ENCODE data around the gene IRF8. TPM values are rescaled to one million over a fixed set of nuclear protein-coding genes. Genes with fewer than 3 reads are reported as not detected.

The IRF8 gene
- total and polyA plus RNA-seq, 2 of the 13 experiments (the other 11 are each of a cell fraction or from before 2014, with no cell fraction given): not detected

DNA sequence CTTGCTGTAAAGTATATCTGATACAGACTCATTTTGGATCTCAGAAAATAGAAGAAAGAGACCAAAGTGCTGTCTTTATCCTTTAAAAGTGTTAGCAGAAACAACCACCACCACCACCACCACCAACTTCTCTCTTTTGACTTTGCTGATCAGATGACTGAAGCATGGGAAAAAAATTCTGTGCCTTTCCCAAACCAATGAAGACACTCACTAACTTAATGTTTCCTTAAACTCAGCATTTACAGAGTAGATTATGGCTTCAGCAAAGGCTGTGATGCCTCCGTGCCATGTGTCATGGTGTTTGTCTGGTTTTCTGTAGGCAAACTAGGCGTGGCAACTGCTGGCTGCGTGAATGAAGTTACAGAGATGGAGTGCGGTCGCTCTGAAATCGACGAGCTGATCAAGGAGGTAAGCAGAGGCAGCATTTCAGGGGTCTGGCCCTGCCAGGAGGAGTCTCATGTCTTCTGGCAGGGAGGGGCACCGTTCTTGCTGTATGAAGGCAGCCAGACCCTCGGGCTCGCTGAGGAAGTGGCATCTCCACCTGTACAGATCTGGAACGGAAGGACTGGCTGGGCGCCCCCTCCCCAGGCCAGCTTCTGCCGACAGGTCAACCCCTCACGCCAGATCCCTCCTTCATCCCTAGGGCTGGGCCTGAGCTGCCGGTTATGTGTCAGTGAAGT is 12.4 kb downstream of the IRF8 start (continued):
- TF ChIP-seq, protein P1, sequence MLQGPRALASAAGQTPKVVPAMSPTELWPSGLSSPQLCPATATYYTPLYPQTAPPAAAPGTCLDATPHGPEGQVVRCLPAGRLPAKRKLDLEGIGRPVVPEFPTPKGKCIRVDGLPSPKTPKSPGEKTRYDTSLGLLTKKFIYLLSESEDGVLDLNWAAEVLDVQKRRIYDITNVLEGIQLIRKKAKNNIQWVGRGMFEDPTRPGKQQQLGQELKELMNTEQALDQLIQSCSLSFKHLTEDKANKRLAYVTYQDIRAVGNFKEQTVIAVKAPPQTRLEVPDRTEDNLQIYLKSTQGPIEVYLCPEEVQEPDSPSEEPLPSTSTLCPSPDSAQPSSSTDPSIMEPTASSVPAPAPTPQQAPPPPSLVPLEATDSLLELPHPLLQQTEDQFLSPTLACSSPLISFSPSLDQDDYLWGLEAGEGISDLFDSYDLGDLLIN (CRISPR knock-in tag; IDR thresholded peaks at IDR 0.05; ENCODE audit: borderline replicate concordance): no peak
- TF ChIP-seq, protein P2, sequence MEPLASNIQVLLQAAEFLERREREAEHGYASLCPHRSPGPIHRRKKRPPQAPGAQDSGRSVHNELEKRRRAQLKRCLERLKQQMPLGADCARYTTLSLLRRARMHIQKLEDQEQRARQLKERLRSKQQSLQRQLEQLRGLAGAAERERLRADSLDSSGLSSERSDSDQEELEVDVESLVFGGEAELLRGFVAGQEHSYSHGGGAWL (CRISPR knock-in tag; IDR thresholded peaks at IDR 0.05): no peak
- TF ChIP-seq SMARCE1 (IDR thresholded peaks at IDR 0.05; ENCODE audit: borderline replicate concordance) (no peak), PAWR (CRISPR knock-in tag; IDR thresholded peaks at IDR 0.05; ENCODE audit: borderline replicate concordance) (no peak)

DNA sequence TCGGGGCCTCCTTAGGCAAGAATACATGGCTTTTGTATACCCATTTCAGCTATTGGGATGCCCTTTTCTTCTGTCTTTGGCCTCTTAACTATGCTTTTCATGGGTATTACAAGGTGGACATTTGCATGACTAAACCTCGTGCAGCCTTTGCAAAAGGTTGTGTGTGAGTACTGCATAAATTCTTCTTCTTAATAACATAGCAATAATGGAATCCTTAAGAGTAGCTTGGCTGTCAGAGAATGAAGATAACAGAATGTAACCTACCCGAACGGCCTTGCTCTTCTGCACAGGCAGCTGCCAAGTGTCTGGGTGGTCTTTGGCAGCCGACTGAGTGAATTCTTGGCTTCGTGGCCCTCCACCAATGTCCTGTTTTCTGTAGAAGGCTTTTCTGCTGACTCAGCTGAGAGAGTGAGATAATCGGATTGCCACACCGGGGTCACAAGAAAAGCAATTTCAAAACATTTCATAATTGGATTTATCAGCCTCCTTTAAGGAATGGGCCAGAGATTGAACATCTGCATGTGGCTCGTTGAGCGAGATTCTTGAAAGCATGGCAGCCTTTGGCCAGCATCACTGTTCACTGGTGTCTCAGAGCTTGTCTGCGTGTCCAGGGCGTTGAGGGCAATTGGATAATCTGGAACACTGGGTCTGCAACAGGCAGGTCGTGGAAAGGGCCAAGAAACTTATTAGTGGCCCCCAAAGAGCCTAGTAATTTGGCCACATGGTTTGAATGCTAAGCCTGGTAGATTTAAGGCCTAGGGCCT is 13.4 kb downstream of the IRF8 start:
- H3K4me1 ChIP-seq (ENCODE audit: insufficient read depth, low read length): peaks cover 15% of the 10 kb centered on the region
- peaks cover 0 to 35% of the 10 kb centered on the region in 2 experiments; a peak in 4 of 5 replicates for H3K27me3 ChIP-seq (ENCODE audit: control insufficient read depth in 1 of 2, insufficient read depth in 2 of 2, low read length in 2 of 2)
- POLR2A ChIA-PET: no interaction called here
- H3K4me3 ChIP-seq (replicated peaks in 1 of 3; ENCODE audit: insufficient read depth in 1 of 3, low read depth in 2 of 3, low read length in 3 of 3): no peak overlapping the region
- no peak for DNase-seq (ENCODE audit: low spot score)
- no peak overlapping the region for H3K9ac ChIP-seq (ENCODE audit: insufficient read depth, low read depth, low read length)
- intact Hi-C loops (cut with micrococcal nuclease; ENCODE audit: unreplicated experiment): no loop called here
- BruUV-seq (replicated peaks): no TSS peak
- 34% methylated on average over 13 of the region's 13 CpGs for WGBS (ENCODE audit: low lambda C conversion rate)
- H3K27ac ChIP-seq (ENCODE audit: extremely low read length, insufficient read depth, low read length): no peak overlapping the region
- no peak for FAIRE-seq
- H2AFZ ChIP-seq (ENCODE audit: low read length): no peak overlapping the region
- no peaks in the 10 kb centered on the region for H3K79me2 ChIP-seq (ENCODE audit: insufficient read depth, low read length)
- TF ChIP-seq MAFF (IDR thresholded peaks at IDR 0.05; ENCODE audit: low read depth, low read length): peak; percentile 97
- TF ChIP-seq MAFK (conservative IDR thresholded peaks at IDR 0.05 in 1 of 2, IDR thresholded peaks at IDR 0.05 in 1 of 2; ENCODE audit: low read length in 2 of 2): peak; percentile 97 to 98
- TF ChIP-seq ZNF747 (CRISPR knock-in tag; IDR thresholded peaks at IDR 0.05; ENCODE audit: borderline replicate concordance): no peak
- no peak for TF ChIP-seq FOSL1 (CRISPR knock-in tag; IDR thresholded peaks at IDR 0.05; ENCODE audit: borderline replicate concordance)
- TF ChIP-seq RARA (CRISPR knock-in tag; IDR thresholded peaks at IDR 0.05): no peak
- TF ChIP-seq, protein P3, sequence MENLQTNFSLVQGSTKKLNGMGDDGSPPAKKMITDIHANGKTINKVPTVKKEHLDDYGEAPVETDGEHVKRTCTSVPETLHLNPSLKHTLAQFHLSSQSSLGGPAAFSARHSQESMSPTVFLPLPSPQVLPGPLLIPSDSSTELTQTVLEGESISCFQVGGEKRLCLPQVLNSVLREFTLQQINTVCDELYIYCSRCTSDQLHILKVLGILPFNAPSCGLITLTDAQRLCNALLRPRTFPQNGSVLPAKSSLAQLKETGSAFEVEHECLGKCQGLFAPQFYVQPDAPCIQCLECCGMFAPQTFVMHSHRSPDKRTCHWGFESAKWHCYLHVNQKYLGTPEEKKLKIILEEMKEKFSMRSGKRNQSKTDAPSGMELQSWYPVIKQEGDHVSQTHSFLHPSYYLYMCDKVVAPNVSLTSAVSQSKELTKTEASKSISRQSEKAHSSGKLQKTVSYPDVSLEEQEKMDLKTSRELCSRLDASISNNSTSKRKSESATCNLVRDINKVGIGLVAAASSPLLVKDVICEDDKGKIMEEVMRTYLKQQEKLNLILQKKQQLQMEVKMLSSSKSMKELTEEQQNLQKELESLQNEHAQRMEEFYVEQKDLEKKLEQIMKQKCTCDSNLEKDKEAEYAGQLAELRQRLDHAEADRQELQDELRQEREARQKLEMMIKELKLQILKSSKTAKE (CRISPR knock-in tag; IDR thresholded peaks at IDR 0.05; ENCODE audit: borderline replicate concordance): no peak
- no peak for TF ChIP-seq ZNF253 (CRISPR knock-in tag; IDR thresholded peaks at IDR 0.05; ENCODE audit: borderline replicate concordance)
- TF ChIP-seq, protein P4, sequence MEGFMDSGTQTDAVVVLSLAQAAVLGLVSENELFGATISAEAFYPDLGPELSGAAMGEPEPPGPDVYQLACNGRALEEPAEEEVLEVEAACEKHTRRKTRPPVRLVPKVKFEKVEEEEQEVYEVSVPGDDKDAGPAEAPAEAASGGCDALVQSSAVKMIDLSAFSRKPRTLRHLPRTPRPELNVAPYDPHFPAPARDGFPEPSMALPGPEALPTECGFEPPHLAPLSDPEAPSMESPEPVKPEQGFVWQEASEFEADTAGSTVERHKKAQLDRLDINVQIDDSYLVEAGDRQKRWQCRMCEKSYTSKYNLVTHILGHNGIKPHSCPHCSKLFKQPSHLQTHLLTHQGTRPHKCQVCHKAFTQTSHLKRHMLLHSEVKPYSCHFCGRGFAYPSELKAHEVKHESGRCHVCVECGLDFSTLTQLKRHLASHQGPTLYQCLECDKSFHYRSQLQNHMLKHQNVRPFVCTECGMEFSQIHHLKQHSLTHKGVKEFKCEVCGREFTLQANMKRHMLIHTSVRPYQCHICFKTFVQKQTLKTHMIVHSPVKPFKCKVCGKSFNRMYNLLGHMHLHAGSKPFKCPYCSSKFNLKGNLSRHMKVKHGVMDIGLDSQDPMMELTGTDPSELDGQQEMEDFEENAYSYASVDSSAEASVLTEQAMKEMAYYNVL (CRISPR knock-in tag; IDR thresholded peaks at IDR 0.05; ENCODE audit: borderline replicate concordance): no peak
- no peak for ATAC-seq
- no peaks in the 10 kb centered on the region for H4K20me1 ChIP-seq (ENCODE audit: insufficient read depth, low read length)
- H3K9me3 ChIP-seq (ENCODE audit: low read length): no peaks in the 10 kb centered on the region
- H3K4me2 ChIP-seq (ENCODE audit: low read depth, low read length): no peak overlapping the region
- H3K36me3 ChIP-seq (replicated peaks in 1 of 2; ENCODE audit: control insufficient read depth in 1 of 2, insufficient read depth in 2 of 2, low read length in 2 of 2): no peaks in the 10 kb centered on the region
- CTCF ChIA-PET (ENCODE audit: low intra/inter-chr PET ratio, low total read pairs): no interaction called here
- in situ Hi-C loops (cut with HindIII; ENCODE audit: extremely low pct_ligation_motif_present, low pct_unique_long_range_greater_than_20kb): no loop called here

Data from HepG2 (cell line).